HCT116 (cell line): Measurements from ENCODE around the gene SLC25A13. TPM values are rescaled to one million over a fixed set of nuclear protein-coding genes. Genes with fewer than 3 reads are reported as not detected.

Experiments
- ATAC-seq: fragments of 200-7000 bp; cut with Tn5 transposase; 2 replicates; pipeline ENCODE4 v1.9.1; 2020; ENCODE audit warnings: mild to moderate bottlenecking, moderate library complexity
- BruUV-seq: library from RNA; stranded (reverse); fragments of 400-500 nt; replicated peaks from 2 replicates; lab custom pipeline; 2021; lab: Mats Ljungman, UMichigan
- CTCF ChIA-PET: fragments of 300-600 bp; sonication (Branson Sonifier 250); formaldehyde crosslinking; loops from one replicate; lab custom pipeline; 2021; ENCODE audit warnings: antibody characterized with exemption; lab: Charles Lee
- POLR2A ChIA-PET: fragments of 300-600, 350-600 bp; sonication (Branson Sonifier 250); formaldehyde crosslinking; loops from one replicate; lab custom pipeline; 2021; ENCODE audit warnings: antibody characterized with exemption; lab: Charles Lee
- RAD21 ChIA-PET, 2 experiments: fragments of 300-600 bp; sonication (Branson Sonifier 250); formaldehyde crosslinking; loops; one replicate each; lab custom pipeline; 2023; ENCODE audit warnings: low total read pairs in 2 of 2; ENCODE audit not compliant: uncharacterized antibody in 2 of 2, unreplicated experiment in 2 of 2, low non-redundant PET in 1 of 2; lab: Charles Lee
- DNase-seq: peaks from one replicate; pipeline ENCODE4 v3.0.0-alpha.2; 2010; ENCODE audit warnings: low read depth, low spot score
- H2AFZ ChIP-seq: fragments of 200-600 bp; shearing (Covaris generic), sonication (generic); 2 replicates; pipeline ENCODE4 v1.6.1; 2017; ENCODE audit warnings: low read depth, mixed run types, mixed read lengths, antibody characterized with exemption, low read length; ENCODE audit not compliant: poor library complexity, severe bottlenecking
- H3K27ac ChIP-seq: 2 replicates; pipeline ENCODE4 v1.5.1; 2012; ENCODE audit warnings: low read depth, low read length
- H3K27me3 ChIP-seq: fragments of 200-600 bp; sonication (generic); 2 replicates; pipeline ENCODE4 v1.6.1; 2016; ENCODE audit warnings: mixed run types, low read length, mixed read lengths; ENCODE audit not compliant: insufficient read depth
- H3K36me3 ChIP-seq, 2 experiments: fragments of 200-500 bp in 1 of 2; fragments of 200-600 bp in 1 of 2; sonication (Bioruptor generic) in 1 of 2; sonication (generic) in 1 of 2; 2 replicates each; pipeline versions ENCODE4 v1.5.1 to v1.6.1; 2014 to 2016; ENCODE audit warnings: low read length in 2 of 2, inconsistent platforms in 1 of 2, mixed read lengths in 1 of 2, mixed run types in 1 of 2; ENCODE audit not compliant: insufficient read depth in 2 of 2, control insufficient read depth in 1 of 2
- H3K4me1 ChIP-seq, 2 experiments: fragments of 200-600 bp in 1 of 2; sonication (generic) in 1 of 2; 2 replicates each; pipeline versions ENCODE4 v1.5.1 to v1.6.1; 2012 to 2017; ENCODE audit warnings: low read length in 2 of 2, inconsistent platforms in 1 of 2, mild to moderate bottlenecking in 1 of 2, mixed read lengths in 1 of 2, mixed run types in 1 of 2, moderate library complexity in 1 of 2; ENCODE audit not compliant: insufficient read depth in 2 of 2, control insufficient read depth in 1 of 2
- H3K4me2 ChIP-seq: fragments of 200-600 bp; sonication (generic); 2 replicates; pipeline ENCODE4 v1.6.1; 2017; ENCODE audit warnings: mixed run types, low read length, mixed read lengths
- H3K4me3 ChIP-seq, 2 experiments: fragments of 200-600 bp in 1 of 2; sonication (generic) in 1 of 2; replicated peaks in 1 of 2; 2 replicates each; pipeline ENCODE4 v1.5.1; 2011 to 2016; ENCODE audit warnings: low read length in 2 of 2, control low read depth in 1 of 2, low read depth in 1 of 2, mild to moderate bottlenecking in 1 of 2, mixed read lengths in 1 of 2, mixed run types in 1 of 2
- H3K79me2 ChIP-seq: fragments of 200-600 bp; sonication (generic); 2 replicates; pipeline ENCODE4 v1.6.1; 2017; ENCODE audit warnings: mild to moderate bottlenecking, mixed run types, low read length, moderate library complexity, mixed read lengths; ENCODE audit not compliant: insufficient read depth
- H3K9ac ChIP-seq: fragments of 200-600 bp; sonication (generic); 2 replicates; pipeline ENCODE4 v1.6.1; 2016; ENCODE audit warnings: low read length, mixed read lengths
- H3K9me2 ChIP-seq: fragments of 200-600 bp; sonication (generic), shearing (Covaris generic); 2 replicates; pipeline ENCODE4 v1.6.1; 2017; ENCODE audit warnings: mixed run types, mild to moderate bottlenecking, moderate library complexity; ENCODE audit not compliant: insufficient read depth
- H3K9me3 ChIP-seq, 2 experiments: fragments of 200-500 bp in 1 of 2; fragments of 200-600 bp in 1 of 2; sonication (Bioruptor generic) in 1 of 2; sonication (generic) in 1 of 2; 2 replicates each; pipeline ENCODE4 v1.6.1; 2014 to 2017; ENCODE audit warnings: low read length in 2 of 2, mixed read lengths in 2 of 2, inconsistent platforms in 1 of 2, low read depth in 1 of 2, mild to moderate bottlenecking in 1 of 2, mixed run types in 1 of 2, moderate library complexity in 1 of 2; ENCODE audit not compliant: control insufficient read depth in 1 of 2, insufficient read depth in 1 of 2
- H4K20me1 ChIP-seq: fragments of 200-600 bp; sonication (generic), shearing (Covaris generic); 2 replicates; pipeline ENCODE4 v1.6.1; 2017; ENCODE audit warnings: mixed run types, mild to moderate bottlenecking, moderate library complexity; ENCODE audit not compliant: insufficient read depth
- CBX3 ChIP-seq: IDR thresholded peaks from 2 replicates; pipeline ENCODE4 v1.6.1; 2012; ENCODE audit warnings: low read depth
- EGR1 ChIP-seq: IDR thresholded peaks from 2 replicates; pipeline ENCODE4 v1.6.1; 2012; ENCODE audit warnings: low read depth
- EZH2phosphoT487 ChIP-seq: fragments of 200-600 bp; IDR thresholded peaks from 2 replicates; pipeline ENCODE4 v1.6.1; 2018; ENCODE audit warnings: antibody characterized with exemption, borderline replicate concordance
- FOSL1 ChIP-seq: IDR thresholded peaks from 2 replicates; pipeline ENCODE4 v1.6.1; 2012; ENCODE audit warnings: low read depth
- JUND ChIP-seq: IDR thresholded peaks from 2 replicates; pipeline ENCODE4 v1.6.1; 2012
- POLR2A ChIP-seq: IDR thresholded peaks from 2 replicates; pipeline ENCODE4 v1.7.0; 2011; ENCODE audit warnings: borderline replicate concordance; ENCODE audit not compliant: insufficient read depth, insufficient read length; ENCODE audit errors: extremely low read depth
- POLR2AphosphoS5 ChIP-seq: IDR thresholded peaks from 2 replicates; pipeline ENCODE4 v1.6.1; 2011; ENCODE audit warnings: mild to moderate bottlenecking, low read depth, low read length, moderate library complexity
- SP1 ChIP-seq: IDR thresholded peaks from 2 replicates; pipeline ENCODE4 v1.6.1; 2012; ENCODE audit warnings: low read depth
- SRF ChIP-seq: IDR thresholded peaks from 2 replicates; pipeline ENCODE4 v1.6.1; 2012; ENCODE audit warnings: low read depth
- TCF7L2 ChIP-seq: IDR thresholded peaks from 2 replicates; pipeline ENCODE4 v1.7.0; 2011; ENCODE audit warnings: borderline replicate concordance, inconsistent platforms; ENCODE audit not compliant: insufficient read depth, insufficient read length; ENCODE audit errors: extremely low read depth
- YY1 ChIP-seq: IDR thresholded peaks from 2 replicates; pipeline ENCODE4 v1.6.1; 2011; ENCODE audit warnings: low read length, low read depth, moderate library complexity, mild to moderate bottlenecking; ENCODE audit not compliant: insufficient replicate concordance; ENCODE audit errors: extremely low read depth
- ZFX ChIP-seq: fragments of 450-650 bp; IDR thresholded peaks from 2 replicates; pipeline ENCODE4 v1.6.1; 2017
- ZNF274 ChIP-seq: fragments of 200-500 bp; sonication (Bioruptor generic); IDR thresholded peaks from 2 replicates; pipeline ENCODE4 v1.6.1; 2014; ENCODE audit warnings: mild to moderate bottlenecking, low read depth, low read length, inconsistent platforms
- intact Hi-C: fragments of 100-400 bp; cut with micrococcal nuclease; formaldehyde crosslinking; loops from 2 replicates; pipeline ENCODE4 v1.10.0; 2022
- total RNA-seq: library from RNA; stranded (reverse); gene quantifications from one replicate; pipeline ENCODE4 v1.2.1, GENCODE V29; 2021; ENCODE audit not compliant: unreplicated experiment
- TF ChIP-seq, protein P1 (sequence below), 3 experiments: fragments of 200-600 bp in 1 of 3; sonication (generic) in 1 of 3; IDR thresholded peaks in 2 of 3; conservative IDR thresholded peaks in 1 of 3; 2 replicates each; pipeline ENCODE4 v1.5.1; 2012 to 2017; ENCODE audit warnings: low read depth in 2 of 3, low read length in 2 of 3, antibody characterized with exemption in 1 of 3, borderline replicate concordance in 1 of 3, control low read depth in 1 of 3, mild to moderate bottlenecking in 1 of 3, mixed read lengths in 1 of 3, mixed run types in 1 of 3, moderate library complexity in 1 of 3; ENCODE audit not compliant: insufficient read depth in 1 of 3
- TF ChIP-seq, protein P2 (sequence below): IDR thresholded peaks from 2 replicates; pipeline ENCODE4 v1.6.1; 2012
- TF ChIP-seq, protein P3 (sequence below): IDR thresholded peaks from 2 replicates; pipeline ENCODE4 v1.6.1; 2012; ENCODE audit warnings: low read depth

Gene SLC25A13
- total RNA-seq, 1 experiment from 2014 or later = 19.3 TPM

DNA sequence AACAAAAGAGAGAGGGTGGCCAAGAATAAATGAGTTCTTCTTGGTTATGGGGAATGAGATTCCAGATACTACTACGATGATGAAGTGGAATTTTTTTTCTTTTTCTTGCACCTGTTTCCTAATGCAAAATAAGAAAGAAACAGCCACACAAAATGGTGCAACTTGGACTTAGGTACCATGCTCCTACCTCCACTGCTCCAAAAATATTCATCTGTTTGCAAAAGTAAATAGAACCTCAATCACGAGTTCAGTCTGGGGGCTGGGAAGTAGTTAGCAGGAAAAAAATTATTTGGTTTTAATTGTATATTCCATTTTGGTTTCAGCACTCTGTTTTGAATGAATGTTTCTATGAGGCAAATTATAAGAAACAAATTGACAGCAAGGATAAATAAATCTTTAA, 73.5 kb downstream of the SLC25A13 start:
- H3K27me3 ChIP-seq = no peaks in the 10 kb centered on the region
- DNase-seq = no peak
- H4K20me1 ChIP-seq = 0 out of 2 replicates have a peak, but pooled peaks cover 3% of the 10 kb centered on the region
- H3K9me2 ChIP-seq = no peaks in the 10 kb centered on the region
- no peaks in the 10 kb centered on the region for H3K4me1 ChIP-seq
- ChIA-PET POLR2A (no interaction called here), RAD21 (no interaction called here), CTCF (no interaction called here)
- ATAC-seq = no peak
- no peak overlapping the region for H3K4me2 ChIP-seq
- H3K4me3 ChIP-seq = no peak overlapping the region
- no peak for TF ChIP-seq EZH2phosphoT487
- no peak overlapping the region for H3K27ac ChIP-seq
- H3K36me3 ChIP-seq = no peaks in the 10 kb centered on the region
- H3K79me2 ChIP-seq = peaks cover 22% of the 10 kb centered on the region
- no peaks in the 10 kb centered on the region for H3K9me3 ChIP-seq
- no peak overlapping the region for H3K9ac ChIP-seq
- intact Hi-C loops = no loop called here
- no TSS peak for BruUV-seq
- no peak overlapping the region for H2AFZ ChIP-seq

DNA sequence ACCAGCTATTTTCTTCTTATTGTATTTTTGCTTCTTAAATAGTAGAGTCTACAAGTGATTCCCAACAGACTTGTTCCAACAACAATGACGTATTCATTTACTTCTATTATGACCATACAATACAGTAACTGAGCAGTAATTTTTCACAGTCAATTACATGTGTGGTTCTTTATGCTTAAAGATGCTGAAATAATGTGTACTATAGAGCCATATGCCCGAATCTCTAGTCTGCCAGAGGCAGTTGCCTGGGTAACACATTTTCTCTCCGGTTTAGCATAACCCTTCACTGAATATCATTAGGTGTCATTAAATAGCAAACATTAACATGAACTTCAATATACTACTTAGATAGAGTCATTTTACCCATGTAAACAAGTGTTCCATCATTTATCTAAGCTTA, 75.0 kb downstream of the SLC25A13 start:
- no peak for DNase-seq
- ChIA-PET POLR2A (no interaction called here), RAD21 (no interaction called here), CTCF (no interaction called here)
- no peak overlapping the region for H3K9ac ChIP-seq
- H3K36me3 ChIP-seq = no peaks in the 10 kb centered on the region
- H3K9me3 ChIP-seq = no peaks in the 10 kb centered on the region
- no peaks in the 10 kb centered on the region for H3K9me2 ChIP-seq
- H3K4me2 ChIP-seq = no peak overlapping the region
- ATAC-seq = no peak
- H3K79me2 ChIP-seq = peaks cover 22% of the 10 kb centered on the region
- intact Hi-C loops = no loop called here
- H2AFZ ChIP-seq = no peak overlapping the region
- H3K27ac ChIP-seq = no peak overlapping the region
- H3K27me3 ChIP-seq = no peaks in the 10 kb centered on the region
- H3K4me1 ChIP-seq = no peaks in the 10 kb centered on the region
- H3K4me3 ChIP-seq = no peak overlapping the region
- BruUV-seq = no TSS peak
- 0 out of 2 replicates have a peak, but pooled peaks cover 3% of the 10 kb centered on the region for H4K20me1 ChIP-seq
- TF ChIP-seq ZFX (no peak), EZH2phosphoT487 (no peak), SRF (no peak), POLR2A (no peak), FOSL1 (no peak), ZNF274 (no peak), JUND (no peak), POLR2AphosphoS5 (no peak), TCF7L2 (no peak), EGR1 (no peak), YY1 (no peak), SP1 (no peak), CBX3 (no peak)
- TF ChIP-seq, protein P1, sequence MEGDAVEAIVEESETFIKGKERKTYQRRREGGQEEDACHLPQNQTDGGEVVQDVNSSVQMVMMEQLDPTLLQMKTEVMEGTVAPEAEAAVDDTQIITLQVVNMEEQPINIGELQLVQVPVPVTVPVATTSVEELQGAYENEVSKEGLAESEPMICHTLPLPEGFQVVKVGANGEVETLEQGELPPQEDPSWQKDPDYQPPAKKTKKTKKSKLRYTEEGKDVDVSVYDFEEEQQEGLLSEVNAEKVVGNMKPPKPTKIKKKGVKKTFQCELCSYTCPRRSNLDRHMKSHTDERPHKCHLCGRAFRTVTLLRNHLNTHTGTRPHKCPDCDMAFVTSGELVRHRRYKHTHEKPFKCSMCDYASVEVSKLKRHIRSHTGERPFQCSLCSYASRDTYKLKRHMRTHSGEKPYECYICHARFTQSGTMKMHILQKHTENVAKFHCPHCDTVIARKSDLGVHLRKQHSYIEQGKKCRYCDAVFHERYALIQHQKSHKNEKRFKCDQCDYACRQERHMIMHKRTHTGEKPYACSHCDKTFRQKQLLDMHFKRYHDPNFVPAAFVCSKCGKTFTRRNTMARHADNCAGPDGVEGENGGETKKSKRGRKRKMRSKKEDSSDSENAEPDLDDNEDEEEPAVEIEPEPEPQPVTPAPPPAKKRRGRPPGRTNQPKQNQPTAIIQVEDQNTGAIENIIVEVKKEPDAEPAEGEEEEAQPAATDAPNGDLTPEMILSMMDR (IDR thresholded peaks at IDR 0.05 in 2 of 3, conservative IDR thresholded peaks at IDR 0.05 in 1 of 3; ENCODE audit: borderline replicate concordance in 1 of 3, insufficient read depth in 1 of 3, low read depth in 2 of 3, low read length in 2 of 3) = no peak
- TF ChIP-seq, protein P2, sequence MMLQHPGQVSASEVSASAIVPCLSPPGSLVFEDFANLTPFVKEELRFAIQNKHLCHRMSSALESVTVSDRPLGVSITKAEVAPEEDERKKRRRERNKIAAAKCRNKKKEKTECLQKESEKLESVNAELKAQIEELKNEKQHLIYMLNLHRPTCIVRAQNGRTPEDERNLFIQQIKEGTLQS = no peak
- TF ChIP-seq, protein P3, sequence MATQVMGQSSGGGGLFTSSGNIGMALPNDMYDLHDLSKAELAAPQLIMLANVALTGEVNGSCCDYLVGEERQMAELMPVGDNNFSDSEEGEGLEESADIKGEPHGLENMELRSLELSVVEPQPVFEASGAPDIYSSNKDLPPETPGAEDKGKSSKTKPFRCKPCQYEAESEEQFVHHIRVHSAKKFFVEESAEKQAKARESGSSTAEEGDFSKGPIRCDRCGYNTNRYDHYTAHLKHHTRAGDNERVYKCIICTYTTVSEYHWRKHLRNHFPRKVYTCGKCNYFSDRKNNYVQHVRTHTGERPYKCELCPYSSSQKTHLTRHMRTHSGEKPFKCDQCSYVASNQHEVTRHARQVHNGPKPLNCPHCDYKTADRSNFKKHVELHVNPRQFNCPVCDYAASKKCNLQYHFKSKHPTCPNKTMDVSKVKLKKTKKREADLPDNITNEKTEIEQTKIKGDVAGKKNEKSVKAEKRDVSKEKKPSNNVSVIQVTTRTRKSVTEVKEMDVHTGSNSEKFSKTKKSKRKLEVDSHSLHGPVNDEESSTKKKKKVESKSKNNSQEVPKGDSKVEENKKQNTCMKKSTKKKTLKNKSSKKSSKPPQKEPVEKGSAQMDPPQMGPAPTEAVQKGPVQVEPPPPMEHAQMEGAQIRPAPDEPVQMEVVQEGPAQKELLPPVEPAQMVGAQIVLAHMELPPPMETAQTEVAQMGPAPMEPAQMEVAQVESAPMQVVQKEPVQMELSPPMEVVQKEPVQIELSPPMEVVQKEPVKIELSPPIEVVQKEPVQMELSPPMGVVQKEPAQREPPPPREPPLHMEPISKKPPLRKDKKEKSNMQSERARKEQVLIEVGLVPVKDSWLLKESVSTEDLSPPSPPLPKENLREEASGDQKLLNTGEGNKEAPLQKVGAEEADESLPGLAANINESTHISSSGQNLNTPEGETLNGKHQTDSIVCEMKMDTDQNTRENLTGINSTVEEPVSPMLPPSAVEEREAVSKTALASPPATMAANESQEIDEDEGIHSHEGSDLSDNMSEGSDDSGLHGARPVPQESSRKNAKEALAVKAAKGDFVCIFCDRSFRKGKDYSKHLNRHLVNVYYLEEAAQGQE = no peak
